Activated CD8-positive, alpha-beta T cell treated with anti-CD3 and anti-CD28 coated beads for 36 hours (primary cell): Measurements from ENCODE around the gene FAM174B. TPM values are rescaled to one million over a fixed set of nuclear protein-coding genes. Genes with fewer than 3 reads are reported as not detected.

Experiments
- ATAC-seq: fragments of 200-7000 bp; cut with Tn5 transposase; one replicate; pipeline ENCODE4 v1.10.0; 2021; ENCODE audit warnings: mild to moderate bottlenecking, moderate library complexity
- CTCF ChIA-PET: fragments of 350-600 bp; sonication (Branson Sonifier 250); formaldehyde crosslinking; loops from one replicate; lab custom pipeline; 2021; ENCODE audit warnings: antibody characterized with exemption; lab: Charles Lee
- POLR2A ChIA-PET: fragments of 350-600 bp; sonication (Branson Sonifier 250); formaldehyde crosslinking; loops from one replicate; lab custom pipeline; 2021; ENCODE audit warnings: antibody characterized with exemption; lab: Charles Lee
- DNase-seq: peaks from one replicate; pipeline ENCODE4 v3.0.0-alpha.2; 2020
- H3K27ac Mint-ChIP-seq: one replicate; pipeline ENCODE4 v1.8.0; 2021; ENCODE audit warnings: mild to moderate bottlenecking, mixed read lengths
- H3K27me3 Mint-ChIP-seq: one replicate; pipeline ENCODE4 v1.8.0; 2021; ENCODE audit warnings: mixed read lengths
- H3K36me3 Mint-ChIP-seq: one replicate; pipeline ENCODE4 v1.8.0; 2021; ENCODE audit warnings: low read depth, mixed read lengths
- H3K4me1 Mint-ChIP-seq: one replicate; pipeline ENCODE4 v1.8.0; 2021; ENCODE audit warnings: low read depth, mixed read lengths
- H3K4me3 Mint-ChIP-seq: one replicate; pipeline ENCODE4 v1.8.0; 2021; ENCODE audit warnings: mild to moderate bottlenecking, moderate library complexity, mixed read lengths
- H3K9me3 Mint-ChIP-seq: one replicate; pipeline ENCODE4 v1.8.0; 2021; ENCODE audit warnings: mixed read lengths
- intact Hi-C: fragments of 100-400 bp; cut with micrococcal nuclease; formaldehyde crosslinking; loops from one replicate; pipeline ENCODE4 v1.10.0; 2022
- total RNA-seq, 2 experiments: library from RNA; stranded (reverse); gene quantifications; one replicate each; pipeline ENCODE4 v1.2.3, GENCODE V29; 2021
- TF ChIP-seq, protein P1 (sequence below): fragments of 200-600 bp; IDR thresholded peaks from one replicate; pipeline ENCODE4 v1.8.0; 2022; ENCODE audit warnings: antibody characterized with exemption, mild to moderate bottlenecking

FAM174B gene
- total RNA-seq, 2 experiments from 2014 or later, result 2.6 to 3.0 TPM

GRCh38 chr15:92569778-92570177 lies 85.8 kb downstream of the FAM174B start:
- H3K36me3 Mint-ChIP-seq, result no peaks in the 10 kb centered on the region
- H3K27ac Mint-ChIP-seq, result no peak overlapping the region
- H3K4me3 Mint-ChIP-seq, result no peak overlapping the region
- ATAC-seq (no peak), DNase-seq (no peak)
- no peaks in the 10 kb centered on the region for H3K4me1 Mint-ChIP-seq
- TF ChIP-seq, protein P1, sequence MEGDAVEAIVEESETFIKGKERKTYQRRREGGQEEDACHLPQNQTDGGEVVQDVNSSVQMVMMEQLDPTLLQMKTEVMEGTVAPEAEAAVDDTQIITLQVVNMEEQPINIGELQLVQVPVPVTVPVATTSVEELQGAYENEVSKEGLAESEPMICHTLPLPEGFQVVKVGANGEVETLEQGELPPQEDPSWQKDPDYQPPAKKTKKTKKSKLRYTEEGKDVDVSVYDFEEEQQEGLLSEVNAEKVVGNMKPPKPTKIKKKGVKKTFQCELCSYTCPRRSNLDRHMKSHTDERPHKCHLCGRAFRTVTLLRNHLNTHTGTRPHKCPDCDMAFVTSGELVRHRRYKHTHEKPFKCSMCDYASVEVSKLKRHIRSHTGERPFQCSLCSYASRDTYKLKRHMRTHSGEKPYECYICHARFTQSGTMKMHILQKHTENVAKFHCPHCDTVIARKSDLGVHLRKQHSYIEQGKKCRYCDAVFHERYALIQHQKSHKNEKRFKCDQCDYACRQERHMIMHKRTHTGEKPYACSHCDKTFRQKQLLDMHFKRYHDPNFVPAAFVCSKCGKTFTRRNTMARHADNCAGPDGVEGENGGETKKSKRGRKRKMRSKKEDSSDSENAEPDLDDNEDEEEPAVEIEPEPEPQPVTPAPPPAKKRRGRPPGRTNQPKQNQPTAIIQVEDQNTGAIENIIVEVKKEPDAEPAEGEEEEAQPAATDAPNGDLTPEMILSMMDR, result no peak
- no peaks in the 10 kb centered on the region for H3K27me3 Mint-ChIP-seq
- intact Hi-C loops, result no loop called here
- CTCF ChIA-PET, result no interaction called here
- POLR2A ChIA-PET, result no interaction called here
- no peaks in the 10 kb centered on the region for H3K9me3 Mint-ChIP-seq

Other genes with a start within 250 kb of the FAM174B start
- 100 to 1,000 TPM; 124 to 138 TPM for gene CHD2, start 244.5 kb upstream of the FAM174B start, total RNA-seq